DMS153 (cell line): Measurements from ENCODE around the gene OSBPL6.

Source experiments
- DNase-seq: peaks from one replicate; lab custom pipeline; 2025; lab: John Stamatoyannopoulos, UW

OSBPL6 gene

DNA sequence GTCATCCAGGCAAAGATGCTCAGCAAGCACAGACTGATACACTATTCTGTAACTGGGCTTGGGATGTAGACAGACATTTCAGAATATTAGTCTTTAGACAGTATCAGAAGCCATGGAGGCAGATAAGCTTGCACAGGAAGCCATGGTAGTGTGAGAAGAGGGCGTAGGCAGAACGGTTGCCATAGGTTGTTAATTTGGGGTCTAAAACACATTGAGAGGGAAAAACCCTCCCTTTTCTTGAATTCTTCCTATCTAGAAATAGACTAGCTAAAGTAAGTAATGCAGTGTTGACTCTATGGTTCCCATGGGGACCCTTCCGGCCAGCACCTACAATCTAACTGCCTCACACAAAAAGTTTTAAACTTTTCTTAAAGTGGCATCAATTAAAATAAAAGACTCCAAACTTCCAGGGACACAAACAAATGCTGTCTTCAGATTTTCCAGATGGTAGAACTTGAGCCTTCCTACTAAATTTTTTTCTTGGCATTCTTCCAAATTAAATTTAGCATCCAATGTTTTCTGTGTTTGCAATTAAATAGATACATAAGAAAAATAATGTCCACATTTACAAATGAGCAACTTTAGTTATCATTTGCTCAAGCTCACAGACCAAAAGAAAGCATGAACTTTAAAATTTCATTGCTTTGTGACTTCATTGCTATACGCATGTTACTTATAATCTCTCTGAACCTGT lies 254.8 kb downstream of the OSBPL6 start:
- DNase-seq = no peak

- no peak for DNase-seq
Measured at GRCh38 chr2:178449700-178450523, 255.6 kb downstream of the OSBPL6 start.

DNA sequence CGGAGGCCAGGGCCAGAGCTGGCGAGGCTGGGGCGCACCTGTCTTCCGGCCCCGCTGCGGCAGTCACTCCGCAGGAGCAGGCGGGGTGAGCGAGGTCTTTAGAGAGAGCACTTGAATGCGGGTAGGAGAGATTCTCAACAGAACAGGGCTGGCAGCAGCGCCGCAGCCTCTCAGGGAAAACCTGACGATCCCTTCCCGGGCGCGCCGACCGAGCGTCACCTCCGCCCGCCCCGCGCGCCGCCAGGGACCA lies 256.1 kb downstream of the OSBPL6 start:
- peak; percentile 74 for DNase-seq

DNA sequence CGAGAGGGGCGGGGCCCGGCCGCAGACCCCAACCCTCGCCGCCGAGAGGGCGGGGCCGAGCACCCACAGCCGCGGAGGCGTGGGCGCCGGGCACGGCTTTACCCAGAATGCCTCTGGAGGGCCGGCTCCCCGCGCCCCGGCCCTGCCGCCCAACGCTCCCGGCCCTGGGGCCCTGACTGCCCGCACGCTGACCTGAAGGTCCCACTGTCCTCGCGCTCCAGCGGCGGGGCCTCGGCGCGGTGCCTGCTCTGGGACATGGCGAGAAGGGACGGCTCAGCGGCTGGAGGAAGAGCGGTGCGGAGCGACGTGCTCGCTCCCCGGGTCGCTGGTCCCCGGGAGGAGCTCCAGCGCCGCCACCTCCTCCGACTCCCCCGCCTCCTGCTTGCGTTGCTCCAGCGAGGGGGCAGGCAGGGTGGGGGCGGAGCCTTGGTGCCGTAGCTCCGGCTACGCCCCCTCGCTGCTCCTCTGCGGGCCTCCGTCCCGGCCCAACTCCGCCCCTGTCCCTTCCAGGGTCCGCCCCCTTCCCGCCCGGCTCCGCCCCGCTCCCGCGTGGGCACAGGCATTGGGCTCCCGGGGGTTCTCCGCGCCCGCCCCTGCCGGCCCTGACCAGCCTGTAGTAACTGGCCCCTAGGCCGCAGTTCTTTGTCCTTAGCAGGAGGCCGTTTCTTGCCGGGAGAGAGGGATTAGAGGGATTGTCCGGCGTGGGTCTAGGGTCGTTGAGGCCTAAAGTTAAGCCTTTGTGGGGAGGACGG lies 256.6 kb downstream of the OSBPL6 start, which contains the start of the genes PJVK and PRKRA:
Gene PJVK, plus strand, starts transcription at position 605 of the 752 bp plus-strand sequence. CDS start 2,032 bp downstream, outside the sequence.
Gene PRKRA, minus strand, starts transcription at position 402 of the 752 bp plus-strand sequence. Its CDS starts 145 bp downstream, at position 257.
- peak; percentile 96 for DNase-seq

DNA sequence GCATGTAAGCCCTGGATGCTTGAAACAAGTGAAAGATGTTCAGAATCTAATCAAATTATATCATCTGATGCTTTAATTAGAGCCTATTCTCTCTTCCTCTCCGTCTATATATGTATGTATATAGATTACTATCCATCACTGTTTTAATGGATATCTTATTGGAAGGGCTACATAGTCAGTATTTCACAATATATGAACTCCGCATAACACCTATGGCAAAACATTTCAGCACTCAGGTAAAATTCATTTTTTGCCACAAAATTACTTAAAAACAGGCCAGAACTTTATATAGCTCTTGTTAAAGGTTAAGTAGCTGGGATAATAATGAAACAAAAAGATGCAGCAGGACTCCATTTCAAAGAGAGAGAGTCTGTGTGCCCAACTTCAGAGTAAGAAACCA lies 258.0 kb downstream of the OSBPL6 start:
- DNase-seq = no peak
